ENCODE data around the gene UBA52. TPM values are rescaled to one million over a fixed set of nuclear protein-coding genes. Genes with fewer than 3 reads are reported as not detected.

Gene UBA52
- total RNA-seq, 4 donors from 2014 or later: 405 to 1,087 (median 865) TPM

GRCh38 chr19:18558202-18558555 lies 13.5 kb upstream of the UBA52 start:
- H3K27ac ChIP-seq: peak overlapping the region; percentile 90
- peak overlapping the region; percentile 84 for H3K4me3 ChIP-seq
- peaks cover 19% of the 10 kb centered on the region for H3K4me1 ChIP-seq
- H3K36me3 ChIP-seq: peaks cover 11% of the 10 kb centered on the region
- WGBS: 0% methylated on average over 6 of the region's 11 CpGs
- TF ChIP-seq POLR2A (IDR thresholded peaks at IDR 0.05) (no peak), POLR2AphosphoS5 (IDR thresholded peaks at IDR 0.05) (no peak), CTCF (IDR thresholded peaks at IDR 0.05) (no peak), EP300 (IDR thresholded peaks at IDR 0.05) (no peak)
- no peaks in the 10 kb centered on the region for H3K27me3 ChIP-seq
- no peaks in the 10 kb centered on the region for H3K9me3 ChIP-seq
- no peak for DNase-seq (ENCODE audit: low spot score in 2 of 2)

- Histone ChIP-seq H3K27ac (peak overlapping the region; percentile 90), H3K9me3 (no peaks in the 10 kb centered on the region), H3K4me1 (peaks cover 19% of the 10 kb centered on the region), H3K4me3 (peak overlapping the region; percentile 84), H3K36me3 (peaks cover 15% of the 10 kb centered on the region), H3K27me3 (no peaks in the 10 kb centered on the region)
- 40% methylated on average over 3 of the region's 3 CpGs for WGBS
- DNase-seq (ENCODE audit: low spot score in 2 of 2): no peak
- TF ChIP-seq EP300 (IDR thresholded peaks at IDR 0.05) (no peak), CTCF (IDR thresholded peaks at IDR 0.05) (no peak), POLR2A (IDR thresholded peaks at IDR 0.05) (no peak), POLR2AphosphoS5 (IDR thresholded peaks at IDR 0.05) (no peak)
Observed at GRCh38 chr19:18558604-18559003, 13.1 kb upstream of the UBA52 start.

- Histone ChIP-seq H3K27ac (no peak overlapping the region), H3K9me3 (no peaks in the 10 kb centered on the region), H3K27me3 (no peaks in the 10 kb centered on the region), H3K4me3 (no peak overlapping the region), H3K4me1 (peaks cover 19% of the 10 kb centered on the region), H3K36me3 (peaks cover 26% of the 10 kb centered on the region)
- WGBS: 60% methylated on average over 5 of the region's 5 CpGs
- no peak for TF ChIP-seq POLR2A (IDR thresholded peaks at IDR 0.05)
- no peak for TF ChIP-seq POLR2AphosphoS5 (IDR thresholded peaks at IDR 0.05)
- TF ChIP-seq EP300 (IDR thresholded peaks at IDR 0.05): no peak
- no peak for TF ChIP-seq CTCF (IDR thresholded peaks at IDR 0.05)
- no peak for DNase-seq (ENCODE audit: low spot score in 2 of 2)
Observed at GRCh38 chr19:18559685-18560084, 12.0 kb upstream of the UBA52 start.

- DNase-seq (ENCODE audit: low spot score in 2 of 2): no peak
- H3K36me3 ChIP-seq: peaks cover 50% of the 10 kb centered on the region
- H3K9me3 ChIP-seq: no peaks in the 10 kb centered on the region
- no peak overlapping the region for H3K27ac ChIP-seq
- peaks cover 19% of the 10 kb centered on the region for H3K4me1 ChIP-seq
- no peaks in the 10 kb centered on the region for H3K27me3 ChIP-seq
- TF ChIP-seq CTCF (IDR thresholded peaks at IDR 0.05): no peak
- TF ChIP-seq POLR2A (IDR thresholded peaks at IDR 0.05): no peak
- no peak for TF ChIP-seq POLR2AphosphoS5 (IDR thresholded peaks at IDR 0.05)
- TF ChIP-seq EP300 (IDR thresholded peaks at IDR 0.05): no peak
- 76% methylated on average over 14 of the region's 14 CpGs for WGBS
- no peak overlapping the region for H3K4me3 ChIP-seq
Observed at GRCh38 chr19:18562086-18562485, 9.6 kb upstream of the UBA52 start.

GRCh38 chr19:18566953-18567352 lies 4.7 kb upstream of the UBA52 start:
- WGBS: 89% methylated on average over 4 of the region's 8 CpGs
- TF ChIP-seq POLR2AphosphoS5 (IDR thresholded peaks at IDR 0.05): no peak
- no peak for TF ChIP-seq POLR2A (IDR thresholded peaks at IDR 0.05)
- no peak for TF ChIP-seq EP300 (IDR thresholded peaks at IDR 0.05)
- TF ChIP-seq CTCF (IDR thresholded peaks at IDR 0.05): no peak
- Histone ChIP-seq H3K27me3 (no peaks in the 10 kb centered on the region), H3K27ac (no peak overlapping the region), H3K4me3 (no peak overlapping the region), H3K4me1 (peaks cover 5% of the 10 kb centered on the region), H3K36me3 (peaks cover 75% of the 10 kb centered on the region), H3K9me3 (no peaks in the 10 kb centered on the region)
- no peak for DNase-seq (ENCODE audit: low spot score in 2 of 2)
